Panc1 (cell line): Measurements from ENCODE around the gene ZNF185. TPM values are rescaled to one million over a fixed set of nuclear protein-coding genes. Genes with fewer than 3 reads are reported as not detected.

Experiments
- ATAC-seq: fragments of 200-7000 bp; cut with Tn5 transposase; 2 replicates; pipeline ENCODE4 v1.9.1; 2020; ENCODE audit warnings: mild to moderate bottlenecking, moderate library complexity
- BruUV-seq: library from RNA; stranded (reverse); fragments of 400-500 nt; replicated peaks from 2 replicates; lab custom pipeline; 2021; lab: Mats Ljungman, UMichigan
- CTCF ChIA-PET: fragments of 300-600 bp; sonication (Branson Sonifier 250); formaldehyde crosslinking; loops from one replicate; lab custom pipeline; 2022; ENCODE audit warnings: antibody characterized with exemption; lab: Charles Lee
- POLR2A ChIA-PET: fragments of 300-600 bp; sonication (Branson Sonifier 250); formaldehyde crosslinking; loops from one replicate; lab custom pipeline; 2022; ENCODE audit warnings: antibody characterized with exemption; lab: Charles Lee
- DNase-seq: peaks from one replicate; pipeline ENCODE4 v3.0.0-alpha.2; 2010; ENCODE audit warnings: low read depth, low spot score
- H3K27ac ChIP-seq: 2 replicates; pipeline ENCODE4 v1.5.1; 2011; ENCODE audit warnings: mild to moderate bottlenecking, low read length, inconsistent platforms
- H3K27me3 ChIP-seq: fragments of 200-500 bp; sonication (Bioruptor generic); 2 replicates; pipeline ENCODE4 v1.6.0; 2014; ENCODE audit warnings: low read length, inconsistent platforms; ENCODE audit not compliant: control insufficient read depth, insufficient read depth
- H3K36me3 ChIP-seq: fragments of 200-500 bp; sonication (Bioruptor generic); 2 replicates; pipeline ENCODE4 v1.5.1; 2014; ENCODE audit warnings: inconsistent platforms, mild to moderate bottlenecking, low read length, moderate library complexity; ENCODE audit not compliant: control insufficient read depth, insufficient read depth
- H3K4me1 ChIP-seq: 2 replicates; pipeline ENCODE4 v1.5.1; 2011; ENCODE audit warnings: inconsistent platforms, mild to moderate bottlenecking, low read length, moderate library complexity; ENCODE audit not compliant: control insufficient read depth, insufficient read depth
- H3K4me3 ChIP-seq, 2 experiments: 2 replicates each; pipeline ENCODE4 v1.5.1; 2011 to 2012; ENCODE audit warnings: low read depth in 2 of 2, low read length in 2 of 2, mild to moderate bottlenecking in 2 of 2, inconsistent platforms in 1 of 2, moderate library complexity in 1 of 2
- H3K9me3 ChIP-seq: fragments of 200-500 bp; sonication (Bioruptor generic); 2 replicates; pipeline ENCODE4 v1.5.1; 2014; ENCODE audit warnings: low read depth, mild to moderate bottlenecking, inconsistent platforms, low read length, moderate library complexity; ENCODE audit not compliant: control insufficient read depth, insufficient read depth
- CTCF ChIP-seq: fragments of 450-650 bp; IDR thresholded peaks from 2 replicates; pipeline ENCODE4 v1.5.1; 2017; ENCODE audit warnings: mild to moderate bottlenecking
- POLR2AphosphoS5 ChIP-seq: IDR thresholded peaks from 2 replicates; pipeline ENCODE4 v1.6.1; 2012; ENCODE audit warnings: mild to moderate bottlenecking, low read depth, low read length, moderate library complexity
- SIN3A ChIP-seq: IDR thresholded peaks from 2 replicates; pipeline ENCODE4 v1.6.1; 2012; ENCODE audit warnings: low read depth, mild to moderate bottlenecking, low read length, moderate library complexity, borderline replicate concordance; ENCODE audit not compliant: insufficient read depth
- TCF7L2 ChIP-seq: IDR thresholded peaks from 2 replicates; pipeline ENCODE4 v1.6.1; 2011; ENCODE audit warnings: mild to moderate bottlenecking, low read depth, low read length, inconsistent platforms
- in situ Hi-C: cut with HindIII; loops from 2 replicates; pipeline ENCODE4 v1.10.0; 2016; ENCODE audit warnings: low sequenced_read_pairs, low pct_unique_long_range_greater_than_20kb
- intact Hi-C: fragments of 100-400 bp; cut with micrococcal nuclease; formaldehyde crosslinking; loops from one replicate; pipeline ENCODE4 v1.10.0; 2022; ENCODE audit not compliant: unreplicated experiment
- total RNA-seq: library from RNA; stranded (reverse); gene quantifications from one replicate; pipeline ENCODE4 v1.2.1, GENCODE V29; 2021; ENCODE audit not compliant: unreplicated experiment
- TF ChIP-seq, protein P1 (sequence below), 2 experiments: IDR thresholded peaks; 2 replicates each; pipeline ENCODE4 v1.6.1; 2011 to 2012; ENCODE audit warnings: low read depth in 2 of 2, control low read depth in 1 of 2, low read length in 1 of 2, mild to moderate bottlenecking in 1 of 2, moderate library complexity in 1 of 2; ENCODE audit not compliant: insufficient read depth in 1 of 2

The ZNF185 gene
- total RNA-seq, 1 experiment from 2014 or later, result 5.4 TPM

DNA sequence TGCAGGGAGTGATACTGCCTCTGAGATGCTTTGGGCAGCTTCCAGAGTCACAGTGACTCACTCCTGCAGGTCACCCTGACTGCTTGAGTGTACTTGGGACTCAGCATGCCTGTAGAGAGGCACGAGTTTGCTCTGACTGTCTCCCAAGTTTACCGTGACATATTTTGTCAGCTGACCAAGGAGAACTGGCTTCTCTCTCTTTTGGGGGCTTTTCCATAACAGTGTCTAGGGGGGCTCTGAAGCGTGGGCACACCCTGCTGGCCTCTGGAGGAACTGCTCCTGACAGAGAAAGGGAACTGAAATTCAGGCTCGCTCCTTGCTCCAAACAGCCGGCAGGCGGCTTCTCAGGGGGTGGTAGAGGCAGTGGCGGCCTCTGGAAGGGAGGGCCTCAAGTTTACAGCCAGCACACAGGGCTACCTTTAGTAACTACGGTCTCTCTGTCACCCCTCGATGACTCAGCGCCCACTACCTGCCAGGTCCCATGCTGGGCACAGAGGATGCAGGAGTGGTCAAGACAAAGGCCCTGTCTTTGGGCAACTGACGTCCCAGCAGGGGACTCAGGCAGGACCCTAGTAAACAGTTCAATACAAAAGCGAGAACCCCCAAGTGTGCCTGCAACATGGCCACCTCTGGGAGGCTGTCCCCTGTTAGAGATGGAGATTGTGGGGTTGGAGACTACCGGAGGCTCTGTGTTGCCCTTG lies 17.8 kb downstream of the ZNF185 start:
- Histone ChIP-seq H3K27me3 (no peaks in the 10 kb centered on the region), H3K27ac (no peak overlapping the region), H3K36me3 (no peaks in the 10 kb centered on the region), H3K4me3 (no peak overlapping the region), H3K9me3 (no peaks in the 10 kb centered on the region), H3K4me1 (peaks cover 9% of the 10 kb centered on the region)
- ATAC-seq (peak; percentile 73), DNase-seq (peak; percentile 39)
- BruUV-seq, result no TSS peak
- ChIA-PET POLR2A (no interaction called here), CTCF (no interaction called here)
- intact Hi-C loops (no loop called here), in situ Hi-C loops (no loop called here)
- TF ChIP-seq, protein P1, sequence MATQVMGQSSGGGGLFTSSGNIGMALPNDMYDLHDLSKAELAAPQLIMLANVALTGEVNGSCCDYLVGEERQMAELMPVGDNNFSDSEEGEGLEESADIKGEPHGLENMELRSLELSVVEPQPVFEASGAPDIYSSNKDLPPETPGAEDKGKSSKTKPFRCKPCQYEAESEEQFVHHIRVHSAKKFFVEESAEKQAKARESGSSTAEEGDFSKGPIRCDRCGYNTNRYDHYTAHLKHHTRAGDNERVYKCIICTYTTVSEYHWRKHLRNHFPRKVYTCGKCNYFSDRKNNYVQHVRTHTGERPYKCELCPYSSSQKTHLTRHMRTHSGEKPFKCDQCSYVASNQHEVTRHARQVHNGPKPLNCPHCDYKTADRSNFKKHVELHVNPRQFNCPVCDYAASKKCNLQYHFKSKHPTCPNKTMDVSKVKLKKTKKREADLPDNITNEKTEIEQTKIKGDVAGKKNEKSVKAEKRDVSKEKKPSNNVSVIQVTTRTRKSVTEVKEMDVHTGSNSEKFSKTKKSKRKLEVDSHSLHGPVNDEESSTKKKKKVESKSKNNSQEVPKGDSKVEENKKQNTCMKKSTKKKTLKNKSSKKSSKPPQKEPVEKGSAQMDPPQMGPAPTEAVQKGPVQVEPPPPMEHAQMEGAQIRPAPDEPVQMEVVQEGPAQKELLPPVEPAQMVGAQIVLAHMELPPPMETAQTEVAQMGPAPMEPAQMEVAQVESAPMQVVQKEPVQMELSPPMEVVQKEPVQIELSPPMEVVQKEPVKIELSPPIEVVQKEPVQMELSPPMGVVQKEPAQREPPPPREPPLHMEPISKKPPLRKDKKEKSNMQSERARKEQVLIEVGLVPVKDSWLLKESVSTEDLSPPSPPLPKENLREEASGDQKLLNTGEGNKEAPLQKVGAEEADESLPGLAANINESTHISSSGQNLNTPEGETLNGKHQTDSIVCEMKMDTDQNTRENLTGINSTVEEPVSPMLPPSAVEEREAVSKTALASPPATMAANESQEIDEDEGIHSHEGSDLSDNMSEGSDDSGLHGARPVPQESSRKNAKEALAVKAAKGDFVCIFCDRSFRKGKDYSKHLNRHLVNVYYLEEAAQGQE (IDR thresholded peaks at IDR 0.05; ENCODE audit: insufficient read depth in 1 of 2, low read depth in 2 of 2, low read length in 1 of 2), result no peak

- Histone ChIP-seq H3K27ac (no peak overlapping the region), H3K4me1 (peaks cover 9% of the 10 kb centered on the region), H3K27me3 (no peaks in the 10 kb centered on the region), H3K4me3 (no peak overlapping the region), H3K9me3 (no peaks in the 10 kb centered on the region), H3K36me3 (no peaks in the 10 kb centered on the region)
- POLR2A ChIA-PET, result no interaction called here
- no peak for DNase-seq
- in situ Hi-C loops (no loop called here), intact Hi-C loops (no loop called here)
- no peak for TF ChIP-seq POLR2AphosphoS5
- TF ChIP-seq TCF7L2, result no peak
- TF ChIP-seq SIN3A, result no peak
- no peak for TF ChIP-seq CTCF
- TF ChIP-seq, protein P1 (IDR thresholded peaks at IDR 0.05; ENCODE audit: insufficient read depth in 1 of 2, low read depth in 2 of 2, low read length in 1 of 2), result no peak
- no peak for ATAC-seq
- CTCF ChIA-PET, result no interaction called here
- BruUV-seq, result no TSS peak
Measured at GRCh38 chrX:152917656-152918579, 20.1 kb downstream of the ZNF185 start.
